HepG2 (cell line): Measurements from ENCODE around the gene ZSCAN1. TPM values are rescaled to one million over a fixed set of nuclear protein-coding genes. Genes with fewer than 3 reads are reported as not detected.

Source experiments
- ATAC-seq: fragments of 200-7000 bp; cut with Tn5 transposase; 3 replicates; pipeline ENCODE4 v1.9.1; 2020; ENCODE audit warnings: mild to moderate bottlenecking, moderate library complexity
- BruUV-seq: library from RNA; stranded (reverse); fragments of 400-500 nt; replicated peaks from 2 replicates; lab custom pipeline; 2021; lab: Mats Ljungman, UMichigan
- CTCF ChIA-PET: fragments of 300-600 bp; formaldehyde crosslinking; extraction: SDS; loops from one replicate; lab custom pipeline; 2021; ENCODE audit warnings: low total read pairs, inconsistent platforms, low intra/inter-chr PET ratio; lab: Yijun Ruan, JAX
- POLR2A ChIA-PET: fragments of 350-600 bp; sonication (Branson Sonifier 250); formaldehyde crosslinking; loops from one replicate; lab custom pipeline; 2020; ENCODE audit warnings: antibody characterized with exemption, inconsistent platforms; lab: Yijun Ruan, JAX
- DNase-seq: peaks from one replicate; pipeline ENCODE4 v3.0.0-alpha.2; 2015; ENCODE audit warnings: low spot score
- FAIRE-seq: peaks from 3 replicates; lab custom pipeline; 2011; peaks lifted over from hg19 to GRCh38; lab: Jason Lieb, UNC
- H2AFZ ChIP-seq: one replicate; pipeline ENCODE4 v1.6.1; 2011; ENCODE audit warnings: low read length, inconsistent platforms
- H3K27ac ChIP-seq: fragments of 300-600 bp; 3 replicates; pipeline ENCODE4 v1.8.0; 2011; ENCODE audit warnings: mixed run types, mild to moderate bottlenecking, mixed read lengths, low read length, inconsistent platforms; ENCODE audit not compliant: insufficient read depth; ENCODE audit errors: extremely low read length
- H3K27me3 ChIP-seq, 2 experiments: fragments of 200-600 bp in 1 of 2; 2 replicates in 1 of 2; 3 replicates in 1 of 2; pipeline versions ENCODE4 v1.6.0 to v1.8.0; 2011; ENCODE audit warnings: low read length in 2 of 2, mild to moderate bottlenecking in 2 of 2, moderate library complexity in 2 of 2, inconsistent platforms in 1 of 2; ENCODE audit not compliant: insufficient read depth in 2 of 2, control insufficient read depth in 1 of 2
- H3K36me3 ChIP-seq, 2 experiments: fragments of 200-600 bp in 1 of 2; replicated peaks in 1 of 2; 2 replicates in 1 of 2; 3 replicates in 1 of 2; pipeline versions ENCODE4 v1.5.1 to v1.8.0; 2011; ENCODE audit warnings: low read length in 2 of 2, inconsistent platforms in 1 of 2; ENCODE audit not compliant: insufficient read depth in 2 of 2, control insufficient read depth in 1 of 2
- H3K4me1 ChIP-seq: 2 replicates; pipeline ENCODE4 v1.5.1; 2012; ENCODE audit warnings: low read length, inconsistent platforms; ENCODE audit not compliant: insufficient read depth
- H3K4me2 ChIP-seq: 2 replicates; pipeline ENCODE4 v1.6.0; 2011; ENCODE audit warnings: low read depth, low read length, inconsistent platforms
- H3K4me3 ChIP-seq, 3 experiments: fragments of 200-600 bp in 1 of 3; sonication (generic), shearing (Covaris generic) in 1 of 3; replicated peaks in 1 of 3; 2 replicates each; pipeline ENCODE4 v1.5.1; 2011 to 2016; ENCODE audit warnings: low read length in 3 of 3, inconsistent platforms in 2 of 3, low read depth in 2 of 3, mild to moderate bottlenecking in 2 of 3, control low read depth in 1 of 3, mixed read lengths in 1 of 3; ENCODE audit not compliant: insufficient read depth in 1 of 3
- H3K79me2 ChIP-seq: one replicate; pipeline ENCODE4 v1.6.1; 2011; ENCODE audit warnings: low read length, inconsistent platforms; ENCODE audit not compliant: insufficient read depth
- H3K9ac ChIP-seq: 2 replicates; pipeline ENCODE4 v1.6.0; 2011; ENCODE audit warnings: mild to moderate bottlenecking, low read depth, low read length, inconsistent platforms; ENCODE audit not compliant: insufficient read depth
- H3K9me3 ChIP-seq: 2 replicates; pipeline ENCODE4 v1.5.1; 2012; ENCODE audit warnings: mild to moderate bottlenecking, low read length
- H4K20me1 ChIP-seq: 2 replicates; pipeline ENCODE4 v1.6.0; 2011; ENCODE audit warnings: inconsistent platforms, mild to moderate bottlenecking, low read length, moderate library complexity; ENCODE audit not compliant: insufficient read depth
- BRCA1 ChIP-seq: sonication (generic); formaldehyde crosslinking; IDR thresholded peaks from 2 replicates; pipeline ENCODE4 v1.4.0; 2020; ENCODE audit warnings: missing genetic modification reagents
- ESRRA ChIP-seq: sonication (generic); formaldehyde crosslinking; IDR thresholded peaks from 2 replicates; pipeline ENCODE4 v1.5.1; 2020; ENCODE audit warnings: mild to moderate bottlenecking, low read depth, missing genetic modification reagents
- GATAD2A ChIP-seq: IDR thresholded peaks from 2 replicates; pipeline ENCODE4 v1.6.1; 2016
- IRX3 ChIP-seq: sonication (generic); formaldehyde crosslinking; IDR thresholded peaks from 2 replicates; pipeline ENCODE4 v1.8.1; 2023; ENCODE audit warnings: mild to moderate bottlenecking, low read depth, missing genetic modification reagents, borderline replicate concordance
- KAT7 ChIP-seq: IDR thresholded peaks from 2 replicates; pipeline ENCODE4 v1.6.1; 2018; ENCODE audit warnings: borderline replicate concordance, missing compliant biosample characterization
- KLF9 ChIP-seq: IDR thresholded peaks from 2 replicates; pipeline ENCODE4 v1.6.1; 2016; ENCODE audit warnings: low read depth
- RNF2 ChIP-seq: fragments of 450-650 bp; conservative IDR thresholded peaks from 2 replicates; pipeline ENCODE4 v1.6.1; 2016; ENCODE audit warnings: low read depth
- SKI ChIP-seq: fragments of 450-650 bp; IDR thresholded peaks from one replicate; pipeline ENCODE4 v1.6.1; 2018; ENCODE audit warnings: mild to moderate bottlenecking; ENCODE audit not compliant: partially characterized antibody
- SMARCC2 ChIP-seq: fragments of 450-650 bp; IDR thresholded peaks from 2 replicates; pipeline ENCODE4 v1.6.1; 2017; ENCODE audit warnings: antibody characterized with exemption, mild to moderate bottlenecking
- SMYD3 ChIP-seq: sonication (generic); formaldehyde crosslinking; IDR thresholded peaks from 2 replicates; pipeline ENCODE4 v1.8.1; 2023; ENCODE audit warnings: mild to moderate bottlenecking, missing genetic modification reagents
- SYNCRIP ChIP-seq: fragments of 200-400 bp; formaldehyde crosslinking; IDR thresholded peaks from 2 replicates; pipeline ENCODE4 v1.6.1; 2018; ENCODE audit warnings: mild to moderate bottlenecking, low read depth, low read length; ENCODE audit not compliant: insufficient read depth
- ZNF326 ChIP-seq: sonication (generic); formaldehyde crosslinking; IDR thresholded peaks from 2 replicates; pipeline ENCODE4 v1.4.0; 2020; ENCODE audit warnings: missing genetic modification reagents, borderline replicate concordance
- ZNF446 ChIP-seq: sonication (generic); formaldehyde crosslinking; IDR thresholded peaks from 2 replicates; pipeline ENCODE4 v1.5.0; 2020; ENCODE audit warnings: mild to moderate bottlenecking, missing genetic modification reagents
- ZNF563 ChIP-seq: sonication (generic); formaldehyde crosslinking; IDR thresholded peaks from 2 replicates; pipeline ENCODE4 v1.8.0; 2022; ENCODE audit warnings: mild to moderate bottlenecking, moderate library complexity, missing genetic modification reagents
- ZNF652 ChIP-seq: IDR thresholded peaks from 2 replicates; pipeline ENCODE4 v1.6.1; 2016; ENCODE audit warnings: low read depth, borderline replicate concordance
- ZNF687 ChIP-seq: sonication (generic); formaldehyde crosslinking; IDR thresholded peaks from 2 replicates; pipeline ENCODE4 v1.5.1; 2020; ENCODE audit warnings: mild to moderate bottlenecking, missing genetic modification reagents, moderate library complexity
- ZSCAN30 ChIP-seq: sonication (generic); formaldehyde crosslinking; IDR thresholded peaks from 2 replicates; pipeline ENCODE4 v1.5.0; 2020; ENCODE audit warnings: mild to moderate bottlenecking, missing genetic modification reagents
- WGBS: methylation state at CpG from one replicate; pipeline ENCODE4 v1.1.6; 2017; ENCODE audit warnings: low lambda C conversion rate; 5-methylcytosine and 5-hydroxymethylcytosine counted together
- in situ Hi-C: cut with HindIII; loops from 2 replicates; pipeline ENCODE4 v1.10.0; 2017; ENCODE audit warnings: low pct_unique_long_range_greater_than_20kb; ENCODE audit not compliant: extremely low pct_ligation_motif_present
- intact Hi-C: fragments of 100-400 bp; cut with micrococcal nuclease; formaldehyde crosslinking; loops from one replicate; pipeline ENCODE4 v1.10.0; 2022; ENCODE audit not compliant: unreplicated experiment
- polyA plus RNA-seq, 8 experiments: library from polyadenylated mRNA; depleted of rRNA in 3 of 8; stranded (reverse) in 7 of 8; unstranded in 1 of 8; fragments of >200 nt; fragmentation: Illumina TruSeq in 4 of 8; extraction: Trizol in 4 of 8; gene quantifications; 2 replicates each; pipeline versions ENCODE4 v1.2.1 to v1.2.3, GENCODE V29; 2011 to 2016; ENCODE audit warnings: low read depth in 4 of 8, missing spikeins in 1 of 8, mixed read lengths in 1 of 8; ENCODE audit not compliant: insufficient read depth in 1 of 8
- total RNA-seq, 5 experiments: library from RNA; depleted of rRNA; stranded (reverse); fragments of >200 nt; fragmentation: Illumina TruSeq; extraction: Trizol; gene quantifications; 2 replicates each; pipeline ENCODE4 v1.2.3, GENCODE V29; 2016; ENCODE audit warnings: low read depth in 1 of 5
- TF ChIP-seq, protein P1 (sequence below): sonication (generic); formaldehyde crosslinking; IDR thresholded peaks from 2 replicates; pipeline ENCODE4 v1.4.0; 2020; ENCODE audit warnings: mild to moderate bottlenecking, missing genetic modification reagents

The ZSCAN1 gene
- total and polyA plus RNA-seq, 2 of the 13 experiments (the other 11 are each of a cell fraction or from before 2014, with no cell fraction given), result not detected

DNA sequence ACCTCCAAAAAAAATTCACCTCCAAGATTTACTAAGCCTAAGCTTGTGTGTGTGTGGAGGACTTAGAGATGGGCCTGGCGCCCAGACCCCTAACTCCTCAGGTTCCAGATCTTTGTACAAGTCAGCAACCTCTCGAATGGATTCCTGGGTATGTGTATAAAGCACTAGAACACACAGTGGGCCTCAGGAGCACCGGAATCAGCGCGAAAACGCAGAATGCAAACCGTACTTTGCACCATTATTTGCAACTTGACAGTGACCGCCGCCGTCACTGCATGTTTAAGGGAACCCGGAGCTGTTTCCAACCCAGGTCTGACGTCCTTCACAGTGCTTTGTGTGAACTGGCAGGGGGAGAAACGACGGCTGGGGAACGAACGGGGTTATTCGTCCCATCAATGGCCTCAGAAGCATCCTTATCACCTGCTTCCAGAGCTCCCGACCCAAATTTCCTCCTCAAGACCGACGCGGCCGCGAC is 31.9 kb upstream of the ZSCAN1 start:
- no peaks in the 10 kb centered on the region for H4K20me1 ChIP-seq
- CTCF ChIA-PET, result no interaction called here
- H3K4me3 ChIP-seq, result peak overlapping the region; percentile 79 to 97 (median 88)
- intact Hi-C loops (loop anchor here (1.0 kb wide), 1 partner anchor 55 kb away; the partner anchor contains the start of gene ZNF256), in situ Hi-C loops (no loop called here)
- H2AFZ ChIP-seq, result no peak overlapping the region
- peaks cover 44% of the 10 kb centered on the region for H3K9me3 ChIP-seq
- H3K36me3 ChIP-seq, result peaks cover 11 to 34% of the 10 kb centered on the region in 2 experiments; a peak in 4 of 5 replicates
- FAIRE-seq (peak; percentile 66), DNase-seq (peak; percentile 71), ATAC-seq (peak; percentile 77)
- BruUV-seq, result TSS peak; percentile 56
- peak overlapping the region; percentile 97 for H3K9ac ChIP-seq
- peaks cover 31% of the 10 kb centered on the region for H3K4me1 ChIP-seq
- WGBS, result under 1% methylated on average over 13 of the region's 23 CpGs
- peaks cover 15% of the 10 kb centered on the region for H3K79me2 ChIP-seq
- H3K27me3 ChIP-seq, result no peaks in the 10 kb centered on the region
- peak overlapping the region; percentile 97 for H3K27ac ChIP-seq
- POLR2A ChIA-PET, result interaction anchor here (0.7 to 2.4 kb wide), 11 partner anchors 12 to 1598 kb away, joined by 3 to 16 read pairs (median 4); partner anchors contain the start of genes ZNF274, ZNF417, ZNF551 and ZNF583
- H3K4me2 ChIP-seq, result peak overlapping the region; percentile 83
- TF ChIP-seq GATAD2A (no peak), ZNF326 (CRISPR knock-in tag) (no peak), ZNF687 (CRISPR knock-in tag) (no peak), BRCA1 (CRISPR knock-in tag) (no peak), KLF9 (no peak), SKI (peak; percentile 35), KAT7 (CRISPR knock-in tag) (no peak), ESRRA (CRISPR knock-in tag) (no peak), ZSCAN30 (CRISPR knock-in tag) (no peak), IRX3 (CRISPR knock-in tag) (peak; percentile 12; the same call in 1 of the 2 replicates), ZNF446 (no peak), ZNF563 (CRISPR knock-in tag) (no peak), ZNF652 (CRISPR knock-in tag) (no peak), RNF2 (no peak), SYNCRIP (no peak), SMYD3 (CRISPR knock-in tag) (0 out of 2 replicates have a peak, but pooled peaks have one; percentile 9), SMARCC2 (no peak)
- TF ChIP-seq, protein P1, sequence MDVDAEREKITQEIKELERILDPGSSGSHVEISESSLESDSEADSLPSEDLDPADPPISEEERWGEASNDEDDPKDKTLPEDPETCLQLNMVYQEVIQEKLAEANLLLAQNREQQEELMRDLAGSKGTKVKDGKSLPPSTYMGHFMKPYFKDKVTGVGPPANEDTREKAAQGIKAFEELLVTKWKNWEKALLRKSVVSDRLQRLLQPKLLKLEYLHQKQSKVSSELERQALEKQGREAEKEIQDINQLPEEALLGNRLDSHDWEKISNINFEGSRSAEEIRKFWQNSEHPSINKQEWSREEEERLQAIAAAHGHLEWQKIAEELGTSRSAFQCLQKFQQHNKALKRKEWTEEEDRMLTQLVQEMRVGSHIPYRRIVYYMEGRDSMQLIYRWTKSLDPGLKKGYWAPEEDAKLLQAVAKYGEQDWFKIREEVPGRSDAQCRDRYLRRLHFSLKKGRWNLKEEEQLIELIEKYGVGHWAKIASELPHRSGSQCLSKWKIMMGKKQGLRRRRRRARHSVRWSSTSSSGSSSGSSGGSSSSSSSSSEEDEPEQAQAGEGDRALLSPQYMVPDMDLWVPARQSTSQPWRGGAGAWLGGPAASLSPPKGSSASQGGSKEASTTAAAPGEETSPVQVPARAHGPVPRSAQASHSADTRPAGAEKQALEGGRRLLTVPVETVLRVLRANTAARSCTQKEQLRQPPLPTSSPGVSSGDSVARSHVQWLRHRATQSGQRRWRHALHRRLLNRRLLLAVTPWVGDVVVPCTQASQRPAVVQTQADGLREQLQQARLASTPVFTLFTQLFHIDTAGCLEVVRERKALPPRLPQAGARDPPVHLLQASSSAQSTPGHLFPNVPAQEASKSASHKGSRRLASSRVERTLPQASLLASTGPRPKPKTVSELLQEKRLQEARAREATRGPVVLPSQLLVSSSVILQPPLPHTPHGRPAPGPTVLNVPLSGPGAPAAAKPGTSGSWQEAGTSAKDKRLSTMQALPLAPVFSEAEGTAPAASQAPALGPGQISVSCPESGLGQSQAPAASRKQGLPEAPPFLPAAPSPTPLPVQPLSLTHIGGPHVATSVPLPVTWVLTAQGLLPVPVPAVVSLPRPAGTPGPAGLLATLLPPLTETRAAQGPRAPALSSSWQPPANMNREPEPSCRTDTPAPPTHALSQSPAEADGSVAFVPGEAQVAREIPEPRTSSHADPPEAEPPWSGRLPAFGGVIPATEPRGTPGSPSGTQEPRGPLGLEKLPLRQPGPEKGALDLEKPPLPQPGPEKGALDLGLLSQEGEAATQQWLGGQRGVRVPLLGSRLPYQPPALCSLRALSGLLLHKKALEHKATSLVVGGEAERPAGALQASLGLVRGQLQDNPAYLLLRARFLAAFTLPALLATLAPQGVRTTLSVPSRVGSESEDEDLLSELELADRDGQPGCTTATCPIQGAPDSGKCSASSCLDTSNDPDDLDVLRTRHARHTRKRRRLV (CRISPR knock-in tag), result no peak
